ENCODE results near the gene CD58.

The CD58 gene

DNA sequence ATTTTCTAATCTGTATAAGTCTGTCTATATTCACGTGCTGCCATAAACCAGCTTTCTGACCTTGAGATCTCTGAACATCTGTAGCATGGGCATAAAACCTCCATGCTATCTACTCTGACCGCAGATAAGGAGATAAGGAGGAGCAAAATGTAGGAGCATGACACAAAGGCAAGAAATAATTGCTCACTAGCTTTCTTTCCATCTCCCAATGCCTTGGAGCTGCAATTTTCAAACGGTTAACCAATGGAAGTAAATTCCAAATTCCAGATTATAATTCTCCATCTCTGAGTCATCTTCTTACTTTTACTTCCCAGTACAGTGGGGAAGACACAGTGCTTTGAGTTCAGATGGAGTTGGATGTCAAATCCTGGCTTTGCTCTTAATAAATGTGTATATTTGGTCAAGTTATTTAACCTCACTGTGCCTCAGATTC is 41.6 kb downstream of the CD58 start:
- Mint-ChIP-seq H3K4me1 (no peaks in the 10 kb centered on the region), H3K27ac (no peak overlapping the region), H3K36me3 (ENCODE audit: low read depth) (peaks cover 49% of the 10 kb centered on the region), H3K9me3 (peaks cover 16% of the 10 kb centered on the region), H3K27me3 (no peaks in the 10 kb centered on the region), H3K4me3 (no peak overlapping the region)
- no peak for DNase-seq
- ATAC-seq, result no peak

DNA sequence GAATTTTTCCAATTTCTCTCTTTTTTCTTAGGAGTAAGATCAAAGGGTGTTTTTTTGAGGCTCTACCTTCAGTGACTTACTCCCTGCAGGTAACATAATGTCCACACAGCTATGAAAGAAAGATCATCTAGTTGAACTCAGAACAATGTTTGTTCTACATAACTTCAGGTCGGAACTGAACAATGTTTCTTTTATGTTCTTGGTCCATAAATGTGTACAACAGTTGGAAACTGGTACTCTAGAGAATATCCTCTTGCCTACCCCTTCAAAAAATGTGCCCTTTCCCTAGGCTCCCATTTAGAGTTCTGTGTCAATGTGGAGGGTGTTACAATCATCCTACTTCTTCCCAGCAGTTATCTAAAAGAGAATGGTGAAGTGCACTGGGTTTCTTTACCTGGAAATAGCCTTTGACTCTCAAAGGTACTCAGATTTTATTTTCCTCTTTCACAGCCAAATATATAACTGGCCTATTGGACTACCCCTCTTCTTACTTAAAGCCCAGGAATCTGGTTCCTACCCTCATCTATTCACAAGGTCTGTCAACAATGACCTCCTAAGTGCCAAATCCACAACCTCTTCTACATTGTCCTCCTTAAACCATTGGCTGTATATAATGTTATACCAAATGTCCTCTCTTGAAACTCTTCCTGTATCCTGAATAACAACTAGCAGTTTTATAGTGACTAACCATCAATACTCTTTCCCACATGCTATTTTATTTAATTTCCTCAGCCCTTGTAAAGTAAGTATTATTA is 42.3 kb downstream of the CD58 start:
- Mint-ChIP-seq H3K36me3 (ENCODE audit: low read depth) (peaks cover 43% of the 10 kb centered on the region), H3K4me1 (no peaks in the 10 kb centered on the region), H3K9me3 (peaks cover 16% of the 10 kb centered on the region), H3K4me3 (no peak overlapping the region), H3K27me3 (no peaks in the 10 kb centered on the region), H3K27ac (no peak overlapping the region)
- ATAC-seq (no peak), DNase-seq (no peak)

- ATAC-seq, result no peak
- Mint-ChIP-seq H3K9me3 (peaks cover 16% of the 10 kb centered on the region), H3K4me3 (no peak overlapping the region)
These were observed 45.4 kb downstream of the CD58 start for GRCh38 chr1:116525440-116525839.

GRCh38 chr1:116521186-116521585 is 49.6 kb downstream of the CD58 start:
- Mint-ChIP-seq H3K4me3 (no peak overlapping the region), H3K9me3 (peaks cover 2% of the 10 kb centered on the region), H3K27ac (no peak overlapping the region), H3K36me3 (ENCODE audit: low read depth) (peaks cover 22% of the 10 kb centered on the region), H3K4me1 (peaks cover 11% of the 10 kb centered on the region), H3K27me3 (no peaks in the 10 kb centered on the region)
- no peak for ATAC-seq
- DNase-seq, result no peak

More at GRCh38 chr1:116525440-116525839, 45.4 kb downstream of the CD58 start:
- Mint-ChIP-seq H3K36me3 (ENCODE audit: low read depth) (peaks cover 38% of the 10 kb centered on the region), H3K27ac (no peak overlapping the region), H3K4me1 (no peaks in the 10 kb centered on the region), H3K27me3 (no peaks in the 10 kb centered on the region)
- no peak for DNase-seq

- ATAC-seq (no peak), DNase-seq (no peak)
- Mint-ChIP-seq H3K36me3 (ENCODE audit: low read depth) (peaks cover 20% of the 10 kb centered on the region), H3K4me3 (no peak overlapping the region), H3K27me3 (no peaks in the 10 kb centered on the region), H3K27ac (peak overlapping the region; percentile 17), H3K4me1 (peaks cover 35% of the 10 kb centered on the region), H3K9me3 (no peaks in the 10 kb centered on the region)
These were observed 52.4 kb downstream of the CD58 start for GRCh38 chr1:116518400-116518799.

- H3K4me3 Mint-ChIP-seq, result no peak overlapping the region
- H3K36me3 Mint-ChIP-seq (ENCODE audit: low read depth), result peaks cover 26% of the 10 kb centered on the region
- H3K4me1 Mint-ChIP-seq, result peaks cover 46% of the 10 kb centered on the region
- ATAC-seq (no peak), DNase-seq (no peak)
- H3K27me3 Mint-ChIP-seq, result no peaks in the 10 kb centered on the region
- H3K27ac Mint-ChIP-seq, result peak overlapping the region; percentile 36
- no peaks in the 10 kb centered on the region for H3K9me3 Mint-ChIP-seq
These were observed 54.2 kb downstream of the CD58 start for GRCh38 chr1:116516631-116517030.

DNA sequence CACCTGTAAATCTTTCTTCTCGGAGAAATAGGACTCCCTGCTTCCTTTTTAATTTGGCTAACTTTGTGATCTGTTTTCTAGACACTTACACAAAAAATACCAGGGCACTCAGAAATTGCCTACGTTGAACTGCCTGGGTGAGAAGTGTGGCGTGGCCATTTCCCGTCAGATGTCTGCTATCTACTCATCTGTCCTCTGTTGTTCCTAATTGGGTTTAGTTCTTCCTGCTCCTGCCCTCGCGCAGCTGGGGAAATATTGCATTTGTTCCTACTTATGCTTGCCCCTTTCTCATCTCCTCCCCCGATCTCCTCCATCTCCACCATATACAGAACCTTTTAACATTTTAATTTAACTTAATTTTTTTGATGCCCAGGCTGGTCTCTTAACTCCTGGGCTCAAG is 55.1 kb downstream of the CD58 start:
- peaks cover 51% of the 10 kb centered on the region for H3K4me1 Mint-ChIP-seq
- peaks cover 24% of the 10 kb centered on the region for H3K36me3 Mint-ChIP-seq (ENCODE audit: low read depth)
- H3K27ac Mint-ChIP-seq, result peak overlapping the region; percentile 93
- ATAC-seq (no peak), DNase-seq (no peak)
- no peaks in the 10 kb centered on the region for H3K9me3 Mint-ChIP-seq
- peak overlapping the region; percentile 61 for H3K4me3 Mint-ChIP-seq
- H3K27me3 Mint-ChIP-seq, result no peaks in the 10 kb centered on the region

- ATAC-seq, result peak; percentile 91
- Mint-ChIP-seq H3K27ac (peak overlapping the region; percentile 93), H3K4me1 (peaks cover 55% of the 10 kb centered on the region), H3K36me3 (ENCODE audit: low read depth) (peaks cover 17% of the 10 kb centered on the region), H3K27me3 (no peaks in the 10 kb centered on the region), H3K4me3 (peak overlapping the region; percentile 61), H3K9me3 (no peaks in the 10 kb centered on the region)
- DNase-seq, result peak; percentile 70
These were observed 55.9 kb downstream of the CD58 start for GRCh38 chr1:116514708-116515525.

- ATAC-seq (no peak), DNase-seq (no peak)
- Mint-ChIP-seq H3K27me3 (no peaks in the 10 kb centered on the region), H3K4me1 (peaks cover 63% of the 10 kb centered on the region), H3K27ac (no peak overlapping the region), H3K4me3 (no peak overlapping the region), H3K36me3 (ENCODE audit: low read depth) (peaks cover 14% of the 10 kb centered on the region), H3K9me3 (no peaks in the 10 kb centered on the region)
These were observed 56.9 kb downstream of the CD58 start for GRCh38 chr1:116513956-116514355.

DNA sequence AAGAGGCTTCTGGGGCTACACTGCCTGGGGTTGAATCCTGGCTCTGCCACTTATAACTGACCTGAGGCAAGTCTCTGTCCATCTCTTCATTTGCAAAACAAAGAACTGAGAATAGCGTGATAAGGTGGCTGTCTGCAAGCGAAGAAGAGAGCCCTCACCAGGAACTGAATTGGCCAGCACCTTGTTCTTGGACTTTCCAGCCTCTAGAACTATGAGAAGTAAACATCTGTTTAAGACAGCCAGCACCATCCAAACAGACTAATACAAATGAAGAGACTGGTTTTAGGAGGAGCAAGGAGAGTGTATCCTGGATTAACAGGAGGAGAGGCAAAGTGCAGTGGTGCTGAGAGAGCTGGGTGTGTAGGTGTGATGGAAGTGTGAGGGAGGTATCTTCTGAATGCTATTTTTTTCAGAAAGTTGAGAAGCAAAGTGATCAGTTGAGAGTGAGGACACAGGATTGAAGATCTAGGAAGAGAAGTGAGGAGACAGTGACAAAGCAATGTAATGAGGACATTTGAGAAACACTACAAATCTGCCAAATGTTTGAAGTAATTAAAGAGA is 59.3 kb downstream of the CD58 start:
- Mint-ChIP-seq H3K27me3 (no peaks in the 10 kb centered on the region), H3K4me1 (peaks cover 72% of the 10 kb centered on the region), H3K4me3 (no peak overlapping the region), H3K9me3 (no peaks in the 10 kb centered on the region), H3K36me3 (ENCODE audit: low read depth) (peaks cover 13% of the 10 kb centered on the region), H3K27ac (peak overlapping the region; percentile 1)
- ATAC-seq (no peak), DNase-seq (no peak)

DNA sequence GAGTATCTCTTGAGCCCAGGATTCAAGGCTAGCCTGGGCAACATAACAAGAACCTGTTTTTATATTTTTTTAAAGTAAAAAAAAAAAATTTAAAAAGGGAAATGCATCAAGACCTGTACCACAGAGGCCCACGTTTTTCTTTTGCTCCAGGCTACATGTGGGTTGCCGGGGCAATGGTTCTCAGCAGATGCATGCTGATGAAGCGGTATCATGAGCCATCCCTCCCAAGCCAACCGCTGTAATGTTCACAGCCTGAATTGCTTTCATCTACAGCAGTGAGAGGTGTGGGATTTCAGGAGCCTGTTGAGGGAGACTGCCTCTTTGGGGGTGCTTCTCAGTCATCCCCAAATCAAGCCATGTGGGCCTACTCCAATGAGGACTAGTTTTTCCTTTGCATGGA is 60.5 kb downstream of the CD58 start:
- Mint-ChIP-seq H3K9me3 (no peaks in the 10 kb centered on the region), H3K4me3 (no peak overlapping the region), H3K27ac (no peak overlapping the region), H3K36me3 (ENCODE audit: low read depth) (peaks cover 13% of the 10 kb centered on the region), H3K4me1 (peaks cover 73% of the 10 kb centered on the region), H3K27me3 (no peaks in the 10 kb centered on the region)
- no peak for DNase-seq
- no peak for ATAC-seq

DNA sequence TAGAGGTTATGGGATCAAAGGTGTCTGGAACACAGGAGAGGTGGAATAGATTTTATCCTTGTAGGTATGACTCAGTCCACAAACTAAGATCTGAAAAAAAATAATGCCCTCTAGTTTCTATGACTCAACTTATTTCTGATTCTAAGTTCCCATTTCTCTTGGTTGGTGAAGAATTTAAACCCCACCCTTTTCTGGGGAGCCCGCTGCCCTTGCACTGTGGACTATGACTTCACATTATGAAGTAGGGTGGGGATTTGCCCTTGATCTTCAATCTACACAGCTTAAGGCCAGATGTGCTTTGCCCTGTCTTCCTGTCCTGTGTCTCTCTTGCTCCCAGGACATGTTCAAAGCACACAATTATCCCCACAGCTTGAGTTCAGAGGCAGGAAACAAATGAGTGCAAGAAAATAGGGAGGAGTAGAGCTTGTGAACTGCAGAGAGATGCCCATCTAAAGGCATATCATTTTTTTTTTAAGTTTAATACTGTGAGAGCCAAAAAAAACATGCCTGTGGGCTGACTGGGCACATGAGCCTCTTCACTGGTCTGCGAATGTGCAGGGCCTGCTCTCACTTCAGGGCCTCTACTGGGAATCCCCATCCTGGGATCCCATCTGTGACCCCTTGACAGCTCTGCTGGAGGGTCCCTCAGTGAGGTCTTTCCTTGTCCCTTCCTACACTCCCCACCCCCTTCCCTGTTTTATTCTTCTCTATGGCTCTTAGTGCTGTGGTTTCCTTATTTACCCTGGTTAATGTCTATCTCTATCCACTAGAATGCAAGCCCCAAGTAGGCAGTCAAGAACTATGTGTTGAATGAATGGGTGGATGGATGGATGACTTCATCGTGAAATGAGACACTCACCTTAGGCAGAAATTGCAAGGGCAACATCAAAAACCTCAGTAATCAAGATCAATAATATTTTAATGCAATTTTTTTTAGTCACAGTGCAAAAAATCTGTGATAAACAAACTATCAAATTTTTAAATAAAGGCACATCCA is 61.5 kb downstream of the CD58 start:
- DNase-seq (peak; percentile 49), ATAC-seq (peak; percentile 65)
- H3K27me3 Mint-ChIP-seq, result no peaks in the 10 kb centered on the region
- H3K9me3 Mint-ChIP-seq, result no peaks in the 10 kb centered on the region
- peaks cover 73% of the 10 kb centered on the region for H3K4me1 Mint-ChIP-seq
- H3K27ac Mint-ChIP-seq, result peak overlapping the region; percentile 67
- no peak overlapping the region for H3K4me3 Mint-ChIP-seq
- peaks cover 10% of the 10 kb centered on the region for H3K36me3 Mint-ChIP-seq (ENCODE audit: low read depth)

DNA sequence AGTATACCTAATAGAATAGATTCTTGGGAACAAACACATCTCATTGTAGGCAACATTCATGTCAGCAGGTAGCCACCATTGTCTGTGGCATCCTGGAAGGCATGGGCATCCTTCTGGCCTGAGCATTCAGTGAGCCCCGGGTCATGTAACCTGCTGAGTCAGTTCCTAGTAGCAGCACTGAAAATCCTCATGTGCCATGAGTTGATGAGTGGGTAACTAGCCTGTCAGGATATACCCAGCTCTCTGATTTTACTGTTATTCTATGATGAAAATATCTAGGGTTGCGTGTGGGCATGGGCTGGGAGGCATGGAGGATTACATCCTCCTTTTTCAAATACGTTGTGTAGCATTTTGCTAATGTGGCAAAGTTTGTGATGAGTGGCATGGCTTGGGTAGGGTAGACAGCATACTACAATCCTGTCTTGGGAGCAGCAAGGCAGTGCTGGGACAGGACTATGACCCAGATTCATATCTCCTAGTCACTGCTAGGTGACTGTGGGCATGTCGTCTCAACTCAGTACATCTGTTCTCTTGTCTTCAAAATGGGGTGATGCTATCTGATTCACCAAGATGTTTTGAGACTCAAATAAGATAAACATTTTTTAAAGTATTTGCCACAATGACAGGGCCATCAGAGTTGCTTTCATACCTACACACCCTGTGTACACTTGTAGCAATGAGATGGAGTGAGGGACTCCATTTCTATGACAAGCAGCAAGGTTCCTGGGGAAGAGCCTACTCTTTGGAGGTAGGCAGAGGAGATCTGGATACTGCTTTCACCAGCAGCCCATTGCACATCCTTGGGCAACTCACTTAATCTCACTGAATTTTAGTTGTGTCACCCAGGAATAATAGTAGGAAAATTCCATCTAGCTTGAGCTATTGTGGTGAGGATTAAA is 62.5 kb downstream of the CD58 start:
- Mint-ChIP-seq H3K36me3 (ENCODE audit: low read depth) (peaks cover 10% of the 10 kb centered on the region), H3K27ac (peak overlapping the region; percentile 67), H3K27me3 (no peaks in the 10 kb centered on the region), H3K4me1 (peaks cover 77% of the 10 kb centered on the region), H3K4me3 (no peak overlapping the region), H3K9me3 (no peaks in the 10 kb centered on the region)
- no peak for ATAC-seq
- DNase-seq, result no peak

Measured in activated naive CD8-positive, alpha-beta T cell treated with anti-CD3 and anti-CD28 coated beads, Interleukin-2, amount 50 U/mL, for 24 hours (primary cell).